Sciatic nerve (tissue), 2 donors: ENCODE results near the gene DAPK1. TPM values are rescaled to one million over a fixed set of nuclear protein-coding genes. Genes with fewer than 3 reads are reported as not detected.

Source experiments
- ATAC-seq: fragments of 200-7000 bp; cut with Tn5 transposase; one replicate; pipeline ENCODE4 v1.9.1; 2020; ENCODE audit warnings: mild to moderate bottlenecking, moderate library complexity
- DNase-seq: peaks from one replicate; pipeline ENCODE4 v3.0.0-alpha.2; 2020; ENCODE audit warnings: low spot score
- intact Hi-C: fragments of 100-400 bp; cut with DNase I; formaldehyde crosslinking; loops from one replicate; pipeline ENCODE4 v1.14.2; 2022
- total RNA-seq: library from RNA; stranded (reverse); fragmentation: NEBNext Ultra II Directional; extraction: Animal tissue kit (Norgen Biotek cat#: 25700); gene quantifications from one replicate; pipeline ENCODE4 v1.2.1, GENCODE V29; 2021
- donor health status: DM: no; HTN: no; CAD: no.
- donor health status: DM: no; HTN: no; CAD: no.

DAPK1 gene
- total RNA-seq, 1 donor from 2014 or later, result 71.1 TPM

DNA sequence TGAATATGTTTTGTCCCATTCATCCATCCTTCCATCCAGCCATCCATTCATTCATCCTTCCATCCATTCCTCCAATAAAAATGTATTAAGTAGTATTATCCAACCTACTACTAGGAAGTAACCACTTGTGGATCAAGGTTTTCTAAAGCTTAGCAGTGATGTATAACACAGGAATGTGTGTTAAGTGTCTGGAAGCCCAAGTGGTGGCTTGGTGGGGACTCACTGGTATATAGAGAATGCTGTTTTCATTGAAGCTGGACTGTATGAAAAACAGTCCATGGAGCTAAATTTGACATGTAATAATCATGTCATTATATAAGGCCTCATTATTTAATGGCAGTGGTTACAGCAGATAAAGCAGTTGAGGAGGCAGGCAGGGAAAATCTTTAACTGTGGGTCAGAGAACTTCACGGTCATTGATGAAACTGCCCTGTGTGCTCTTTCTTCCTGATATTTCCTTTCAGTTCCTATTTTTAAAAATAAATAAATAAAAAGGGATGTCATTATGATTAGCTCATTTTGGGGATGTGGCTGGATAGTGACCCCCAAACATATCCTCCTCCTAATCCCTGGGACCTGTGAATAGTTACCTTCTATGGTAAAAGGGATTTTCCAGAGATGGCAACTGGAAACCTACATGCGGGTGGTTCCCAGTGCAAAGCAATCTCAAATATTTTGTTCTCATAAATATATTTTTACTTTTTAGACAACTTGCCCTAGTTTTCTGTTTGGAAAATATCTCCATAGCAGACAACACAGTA, 82.3 kb downstream of the DAPK1 start:
- DNase-seq (no peak), ATAC-seq (no peak)
- intact Hi-C loops, result no loop called here

DNA sequence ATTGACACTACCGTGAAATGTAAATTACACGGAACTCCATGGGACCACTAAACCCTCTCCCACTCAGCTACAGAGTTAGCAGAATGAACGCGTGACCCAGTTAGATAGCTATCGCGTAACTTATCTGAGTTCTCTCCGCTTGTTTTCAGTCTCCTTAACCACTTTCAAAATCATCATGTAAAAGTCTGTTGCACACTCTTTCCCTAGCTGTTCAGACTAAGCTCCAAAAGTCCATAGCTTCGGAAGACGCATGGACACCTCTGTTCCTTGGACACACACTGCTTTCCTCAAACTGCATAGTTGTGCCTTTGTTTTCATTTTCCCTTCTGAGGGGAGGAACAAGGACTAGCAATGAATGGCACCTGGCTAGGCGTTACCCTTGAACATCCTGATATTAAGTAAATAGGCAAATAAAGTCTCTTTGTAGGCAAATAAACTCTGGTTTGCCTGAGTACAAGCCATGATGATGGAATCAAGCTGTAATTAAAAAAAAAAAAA, 83.3 kb downstream of the DAPK1 start:
- ATAC-seq, result no peak
- no peak for DNase-seq
- intact Hi-C loops, result no loop called here

- DNase-seq (no peak), ATAC-seq (peak; percentile 94)
- intact Hi-C loops, result no loop called here
Measured at GRCh38 chr9:87581513-87581912, 83.8 kb downstream of the DAPK1 start.

- DNase-seq, result no peak
- intact Hi-C loops, result no loop called here
- ATAC-seq, result peak; percentile 51
Measured at GRCh38 chr9:87581949-87582637, 84.4 kb downstream of the DAPK1 start.

GRCh38 chr9:87584326-87584725, 86.7 kb downstream of the DAPK1 start:
- no peak for DNase-seq
- intact Hi-C loops, result no loop called here
- no peak for ATAC-seq

GRCh38 chr9:87585123-87585855, 87.6 kb downstream of the DAPK1 start:
- no peak for ATAC-seq
- intact Hi-C loops, result no loop called here
- DNase-seq, result no peak

DNA sequence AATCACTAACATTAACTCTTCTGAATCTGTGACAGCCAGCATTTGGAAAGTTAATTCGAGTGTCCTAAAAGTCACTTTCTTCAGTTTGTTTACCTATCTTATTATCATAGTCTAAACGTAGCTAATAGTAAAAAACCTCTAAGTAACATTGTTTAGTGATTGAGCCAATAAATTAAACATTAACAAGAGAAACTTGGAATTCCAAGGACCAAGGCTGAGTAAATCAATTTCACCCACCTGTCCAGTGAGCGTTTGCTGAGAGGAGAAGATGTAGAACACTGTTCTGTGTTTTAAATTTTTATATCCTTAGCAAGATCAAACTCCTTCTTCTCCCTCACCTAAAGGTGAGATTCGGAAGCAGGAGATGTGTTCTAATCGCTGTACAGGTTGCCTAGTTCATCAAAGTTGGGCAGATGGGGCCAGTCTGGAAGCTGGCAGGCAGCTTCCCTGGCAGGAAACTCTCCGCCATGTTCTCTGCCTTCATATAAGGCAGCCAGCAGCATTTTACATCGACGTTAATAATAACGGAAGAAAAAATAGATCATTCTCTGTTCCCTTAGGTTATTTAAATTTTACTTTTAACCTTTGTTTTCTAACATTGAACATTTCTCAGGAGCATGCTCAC, 89.2 kb downstream of the DAPK1 start:
- ATAC-seq (no peak), DNase-seq (no peak)
- intact Hi-C loops, result no loop called here

- intact Hi-C loops, result no loop called here
- DNase-seq (no peak), ATAC-seq (no peak)
Measured at GRCh38 chr9:87587356-87587745, 89.7 kb downstream of the DAPK1 start.

GRCh38 chr9:87587864-87588263, 90.2 kb downstream of the DAPK1 start:
- DNase-seq, result no peak
- intact Hi-C loops, result no loop called here
- ATAC-seq, result no peak

DNA sequence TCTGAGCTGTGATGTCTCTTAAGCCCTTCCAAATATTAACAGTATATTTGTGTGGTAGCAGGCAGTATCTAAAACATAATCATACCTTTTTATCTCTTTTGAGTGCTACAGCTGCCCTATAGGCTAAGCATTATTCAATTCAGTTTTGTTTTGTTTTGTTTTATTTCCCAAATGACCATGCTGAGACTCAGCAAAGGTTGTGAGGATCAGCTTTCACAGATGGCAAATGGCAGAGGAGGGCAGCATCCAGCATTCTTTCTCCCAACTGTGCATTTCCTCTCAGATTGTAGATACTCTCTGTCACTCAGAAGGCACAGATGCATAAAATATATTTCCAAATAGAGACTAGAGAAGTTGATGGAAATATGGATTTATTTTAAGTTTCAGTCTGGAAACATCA, 90.7 kb downstream of the DAPK1 start:
- intact Hi-C loops, result no loop called here
- no peak for ATAC-seq
- no peak for DNase-seq

- intact Hi-C loops, result no loop called here
- DNase-seq (no peak), ATAC-seq (no peak)
Measured at GRCh38 chr9:87590996-87591395, 93.3 kb downstream of the DAPK1 start.

- intact Hi-C loops, result no loop called here
- peak; percentile 74 for DNase-seq
- peak; percentile 78 for ATAC-seq
Measured at GRCh38 chr9:87592554-87593358, 95.1 kb downstream of the DAPK1 start.

GRCh38 chr9:87593359-87593980, 95.8 kb downstream of the DAPK1 start:
- DNase-seq (no peak), ATAC-seq (no peak)
- intact Hi-C loops, result no loop called here

DNA sequence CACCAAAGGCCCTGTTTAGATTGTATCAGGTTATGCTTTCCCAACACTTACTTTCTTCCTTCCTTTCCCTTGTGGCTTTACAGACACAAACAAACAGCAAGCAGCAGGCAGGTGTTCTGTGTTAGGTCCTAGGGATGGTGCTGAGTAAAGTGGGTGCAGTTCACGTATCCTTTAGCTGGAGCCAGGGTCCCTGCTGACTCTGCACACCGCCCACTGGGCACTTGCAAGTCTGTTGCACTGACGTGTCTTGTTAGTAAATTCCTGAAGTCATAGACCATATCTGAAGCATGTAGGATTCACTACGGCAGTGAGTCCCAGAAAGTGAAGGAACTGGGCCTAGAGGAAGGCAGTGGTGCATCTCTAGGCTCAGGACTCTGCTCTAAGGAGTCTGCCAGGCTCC, 96.5 kb downstream of the DAPK1 start:
- ATAC-seq (no peak), DNase-seq (no peak)
- intact Hi-C loops, result no loop called here

- ATAC-seq (no peak), DNase-seq (no peak)
- intact Hi-C loops, result no loop called here
Measured at GRCh38 chr9:87594662-87595061, 97.0 kb downstream of the DAPK1 start.

DNA sequence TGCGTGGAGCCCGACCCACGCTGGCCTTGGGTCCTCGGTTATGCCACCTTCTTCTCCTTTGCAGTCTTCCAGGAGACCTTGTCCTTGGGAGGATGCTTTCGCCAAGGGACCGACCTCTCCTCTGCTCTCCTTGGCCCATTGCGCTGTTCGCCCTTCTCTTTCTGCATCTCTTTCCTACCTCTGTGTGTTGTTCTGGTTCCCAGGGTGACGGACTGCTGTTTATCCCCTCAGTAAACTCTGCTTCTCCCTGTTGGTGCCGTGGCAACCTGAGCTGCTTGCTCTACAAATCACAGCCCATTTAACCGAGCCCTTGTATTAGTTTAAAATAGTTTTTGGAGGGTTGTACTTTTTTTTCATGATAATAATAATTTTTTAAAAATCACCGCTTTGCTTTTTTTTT, 97.9 kb downstream of the DAPK1 start:
- ATAC-seq (no peak), DNase-seq (no peak)
- intact Hi-C loops, result no loop called here

- no peak for DNase-seq
- ATAC-seq, result peak; percentile 53
- intact Hi-C loops, result no loop called here
Measured at GRCh38 chr9:87596862-87597261, 99.2 kb downstream of the DAPK1 start.

DNA sequence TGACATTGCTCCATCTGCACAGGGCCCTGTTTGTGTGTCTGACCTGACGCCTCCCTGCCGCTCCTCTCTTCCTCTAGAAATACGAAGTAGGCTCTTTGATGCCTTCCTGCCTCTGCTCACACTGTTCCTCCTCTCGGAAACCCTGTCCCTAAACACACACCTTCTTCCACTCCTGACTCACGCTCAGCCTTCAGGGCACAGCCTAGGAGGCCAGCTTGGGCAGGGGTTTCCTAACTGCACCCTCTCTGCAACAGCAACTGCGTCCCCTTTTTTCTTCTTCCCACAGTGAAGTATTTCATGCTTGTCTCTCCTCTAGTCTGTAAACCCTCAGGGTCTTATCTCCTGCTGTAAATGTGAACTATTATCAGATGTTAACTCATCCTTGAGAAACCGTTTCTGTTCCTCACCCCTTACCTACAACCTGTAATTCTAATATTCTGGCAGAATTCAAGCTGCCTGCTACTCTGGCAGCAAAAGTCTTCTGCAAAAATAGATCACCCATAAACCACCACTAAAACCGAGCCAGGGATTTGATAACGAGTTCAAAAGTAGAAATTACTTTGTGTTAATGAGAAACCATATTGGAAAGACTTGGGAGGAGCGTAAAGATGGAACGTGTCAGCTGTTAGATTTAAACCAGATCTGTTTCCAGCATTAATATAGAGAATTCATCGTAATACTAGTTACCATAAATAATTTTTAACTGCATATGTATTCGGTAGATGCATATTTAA, 100.2 kb downstream of the DAPK1 start:
- DNase-seq, result no peak
- intact Hi-C loops, result no loop called here
- no peak for ATAC-seq
